Testis (tissue), 3 donors: ENCODE results near the gene TMEM121. TPM values are rescaled to one million over a fixed set of nuclear protein-coding genes. Genes with fewer than 3 reads are reported as not detected.

Experiments
- DNase-seq: peaks from one replicate; pipeline ENCODE4 v3.0.0-alpha.2; 2019
- H3K27ac ChIP-seq, 2 donors: fragments of 200-600 bp; sonication (generic); one replicate each; pipeline ENCODE4 v1.5.1; 2019
- H3K27me3 ChIP-seq: fragments of 200-600 bp; sonication (generic); one replicate; pipeline ENCODE4 v1.5.1; 2019
- H3K36me3 ChIP-seq: fragments of 200-600 bp; sonication (generic); one replicate; pipeline ENCODE4 v1.5.1; 2017; ENCODE audit warnings: low read depth; ENCODE audit errors: missing control alignments
- H3K4me1 ChIP-seq: fragments of 200-600 bp; sonication (generic); one replicate; pipeline ENCODE4 v1.5.1; 2019
- H3K4me3 ChIP-seq, 2 donors: fragments of 200-600 bp; sonication (generic); one replicate each; pipeline ENCODE4 v1.5.1; 2017 to 2019
- H3K9me3 ChIP-seq: fragments of 200-600 bp; sonication (generic); one replicate; pipeline ENCODE4 v1.5.1; 2017
- CTCF ChIP-seq, 3 experiments: fragments of 450-650 bp in 2 of 3; fragments of 200-600 bp in 1 of 3; sonication (generic) in 1 of 3; IDR thresholded peaks; one replicate each; pipeline ENCODE4 v1.5.1; 2016 to 2019; ENCODE audit warnings: antibody characterized with exemption in 3 of 3, mild to moderate bottlenecking in 2 of 3, moderate library complexity in 1 of 3
- POLR2A ChIP-seq: fragments of 450-650 bp; IDR thresholded peaks from one replicate; pipeline ENCODE4 v1.6.1; 2017; ENCODE audit warnings: antibody characterized with exemption, mild to moderate bottlenecking, moderate library complexity
- WGBS, 2 donors: methylation state at CpG; one replicate each; pipeline ENCODE4 v1.1.5; 2018; 5-methylcytosine and 5-hydroxymethylcytosine counted together
- intact Hi-C: fragments of 100-400 bp; cut with DNase I; formaldehyde crosslinking; loops from one replicate; pipeline ENCODE4 v1.15.1; 2023; ENCODE audit warnings: low total_unique reads
- polyA plus RNA-seq: library from polyadenylated mRNA; stranded (reverse); fragments of 350-450 nt; fragmentation: Illumina TruSeq; extraction: RNeasy Lipid Tissue Mini Kit (QIAGEN cat#74804); gene quantifications from one replicate; pipeline ENCODE4 v1.2.3, GENCODE V29; 2014; ENCODE audit warnings: low read depth, low replicate concordance; ENCODE audit not compliant: insufficient read depth
- total RNA-seq, 2 donors: library from RNA; depleted of rRNA; stranded (reverse); fragments of >200 nt; gene quantifications; one replicate each; pipeline ENCODE4 v1.2.3, GENCODE V29; 2016

TMEM121 gene
- total and polyA plus RNA-seq, 3 donors from 2014 or later = 1.4 to 4.8 (median 3.7) TPM

GRCh38 chr14:105487986-105488777, 38.2 kb upstream of the TMEM121 start:
- H3K4me1 ChIP-seq = peaks cover 25% of the 10 kb centered on the region
- H3K9me3 ChIP-seq = no peaks in the 10 kb centered on the region
- no peak for DNase-seq
- H3K36me3 ChIP-seq = no peaks in the 10 kb centered on the region
- intact Hi-C loops = loop anchor here (5.0 kb wide), 1 partner anchor 116 kb away; no protein-coding TSS in a partner anchor
- no peaks in the 10 kb centered on the region for H3K27me3 ChIP-seq
- WGBS, 2 donors = 72 to 83% methylated on average over 14 to 26 of the region's 26 CpGs
- no peak overlapping the region for H3K4me3 ChIP-seq
- H3K27ac ChIP-seq = no peak overlapping the region
- TF ChIP-seq CTCF (IDR thresholded peaks at IDR 0.05) = no peak
- TF ChIP-seq POLR2A = no peak

GRCh38 chr14:105488781-105489541, 37.4 kb upstream of the TMEM121 start:
- Histone ChIP-seq H3K4me1 (peaks cover 25% of the 10 kb centered on the region), H3K27ac (peak overlapping the region; percentile 79 to 90), H3K27me3 (no peaks in the 10 kb centered on the region), H3K4me3 (no peak overlapping the region), H3K36me3 (no peaks in the 10 kb centered on the region), H3K9me3 (no peaks in the 10 kb centered on the region)
- no peak for TF ChIP-seq POLR2A
- TF ChIP-seq CTCF (IDR thresholded peaks at IDR 0.05) = no peak
- intact Hi-C loops = loop anchor here (5.0 kb wide), 1 partner anchor 117 kb away; no protein-coding TSS in a partner anchor
- no peak for DNase-seq
- WGBS, 2 donors = 69 to 74% methylated on average over 20 of the region's 20 CpGs

GRCh38 chr14:105489542-105490266, 36.7 kb upstream of the TMEM121 start:
- no peaks in the 10 kb centered on the region for H3K9me3 ChIP-seq
- intact Hi-C loops = loop anchor here (5.0 kb wide), 1 partner anchor 117 kb away; no protein-coding TSS in a partner anchor
- H3K4me1 ChIP-seq = peaks cover 25% of the 10 kb centered on the region
- 1 to 2% methylated on average over 23 to 44 of the region's 44 CpGs for WGBS, 2 donors
- TF ChIP-seq CTCF (IDR thresholded peaks at IDR 0.05) = peak; percentile 38 to 64 (median 51)
- TF ChIP-seq POLR2A = no peak
- no peaks in the 10 kb centered on the region for H3K36me3 ChIP-seq
- no peaks in the 10 kb centered on the region for H3K27me3 ChIP-seq
- peak overlapping the region; percentile 68 to 76 for H3K4me3 ChIP-seq
- H3K27ac ChIP-seq = peak overlapping the region; percentile 79 to 90
- DNase-seq = peak; percentile 90

- Histone ChIP-seq H3K4me3 (peak overlapping the region; percentile 68 to 76), H3K27me3 (no peaks in the 10 kb centered on the region), H3K9me3 (no peaks in the 10 kb centered on the region), H3K36me3 (no peaks in the 10 kb centered on the region), H3K4me1 (peaks cover 25% of the 10 kb centered on the region), H3K27ac (peak overlapping the region; percentile 79 to 90)
- 0 to 1% methylated on average over 2 to 32 of the region's 33 CpGs for WGBS, 2 donors
- intact Hi-C loops = no loop called here
- no peak for TF ChIP-seq CTCF (IDR thresholded peaks at IDR 0.05)
- DNase-seq = no peak
These were observed 36.2 kb upstream of the TMEM121 start for GRCh38 chr14:105490267-105490571.
